ENCODE measurements around the gene TEX19. TPM values are rescaled to one million over a fixed set of nuclear protein-coding genes. Genes with fewer than 3 reads are reported as not detected.

Gene TEX19
- total and polyA plus RNA-seq, 2 of the 8 experiments (the other 6 are each of a cell fraction or from before 2014, with no cell fraction given): 0.54 to 0.80 TPM

DNA sequence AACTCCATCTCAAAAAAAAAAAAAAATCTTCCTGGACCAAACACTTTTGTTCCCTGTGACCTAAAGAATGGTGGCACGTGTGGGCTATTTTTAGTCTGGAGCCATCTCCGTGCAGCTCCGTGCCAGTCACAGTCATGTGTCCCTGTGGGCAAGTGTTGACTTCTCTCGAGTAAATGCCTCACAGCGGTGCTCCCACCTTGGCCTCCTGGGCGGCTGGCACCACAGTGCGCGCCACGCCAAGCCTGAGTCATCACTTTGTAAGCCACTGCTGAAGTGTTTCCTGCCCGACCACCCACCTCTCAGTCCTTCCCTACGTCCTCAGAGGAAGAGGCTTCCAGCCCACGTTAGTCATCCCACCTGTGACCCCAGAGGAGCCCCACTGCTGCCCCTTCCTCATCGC lies 48.2 kb downstream of the TEX19 start:
- Histone ChIP-seq H3K56ac (replicated peaks; ENCODE audit: insufficient read length, low read depth, low read length) (no peak overlapping the region), H4K20me1 (replicated peaks in 1 of 2; ENCODE audit: control insufficient read depth in 1 of 2, insufficient read depth in 2 of 2, low read length in 2 of 2) (peaks cover 0 to 1% of the 10 kb centered on the region in 2 experiments), H3K9me3 (ENCODE audit: insufficient read depth in 2 of 2, low read depth in 1 of 2, low read length in 1 of 2) (no peaks in the 10 kb centered on the region), H3K36me3 (ENCODE audit: control insufficient read depth in 2 of 4, insufficient read depth in 4 of 4, low read length in 3 of 4) (peaks cover 0 to 11% (median 2%) of the 10 kb centered on the region in 4 experiments; a peak in 3 of 8 replicates), H3K27me3 (replicated peaks in 1 of 4; ENCODE audit: control insufficient read depth in 3 of 4, extremely low read depth in 1 of 4, insufficient read depth in 3 of 4, low read length in 3 of 4) (no peaks in the 10 kb centered on the region), H3K9ac (replicated peaks in 1 of 4; ENCODE audit: extremely low read depth in 1 of 4, low read depth in 3 of 4, low read length in 3 of 4) (no peak overlapping the region), H2BK5ac (ENCODE audit: low read depth, low read length) (no peak overlapping the region), H2BK120ac (replicated peaks; ENCODE audit: low read depth, low read length) (no peak overlapping the region), H3K4me2 (ENCODE audit: insufficient read depth in 1 of 2, low read depth in 2 of 2, low read length in 2 of 2) (no peak overlapping the region), H3K14ac (ENCODE audit: insufficient read length) (no peak overlapping the region), H3K4me3 (ENCODE audit: extremely low read depth in 1 of 4, insufficient read depth in 2 of 4, low read depth in 3 of 4, low read length in 4 of 4) (no peak overlapping the region), H3K4me1 (replicated peaks in 1 of 4; ENCODE audit: control insufficient read depth in 3 of 4, insufficient read depth in 4 of 4, low read length in 3 of 4) (no peaks in the 10 kb centered on the region), H2BK20ac (ENCODE audit: low read length) (no peak overlapping the region), H2BK12ac (ENCODE audit: low read depth, low read length) (no peak overlapping the region), H4K5ac (ENCODE audit: insufficient read length, low read depth, low read length) (no peak overlapping the region), H3K79me1 (ENCODE audit: low read depth, low read length) (no peaks in the 10 kb centered on the region), H3K79me2 (ENCODE audit: control insufficient read depth in 1 of 2, insufficient read depth in 2 of 2, low read length in 2 of 2) (no peaks in the 10 kb centered on the region), H3K4ac (replicated peaks; ENCODE audit: insufficient read length, low read depth, low read length) (no peak overlapping the region), H3K27ac (ENCODE audit: low read depth, low read length) (no peak overlapping the region), H2AFZ (ENCODE audit: low read length) (no peak overlapping the region), H4K91ac (replicated peaks; ENCODE audit: insufficient read length, low read length) (no peak overlapping the region), H4K8ac (ENCODE audit: extremely low read depth, insufficient read depth, low read length) (no peak overlapping the region), H3K23ac (ENCODE audit: insufficient read length) (no peak overlapping the region), H2BK15ac (ENCODE audit: low read length) (no peak overlapping the region), H2AK5ac (ENCODE audit: low read depth, low read length) (no peak overlapping the region), H3K18ac (ENCODE audit: extremely low read depth, low read length) (no peak overlapping the region), H3K23me2 (ENCODE audit: low read depth, low read length) (no peaks in the 10 kb centered on the region)
- FAIRE-seq: no peak
- POLR2A ChIA-PET (ENCODE audit: partially characterized antibody): no interaction called here
- no peak for DNase-seq (ENCODE audit: low read depth in 1 of 2, low spot score in 2 of 2)
- WGBS, 2 experiments (ENCODE audit: extremely low coverage in 1 of 2, insufficient coverage in 1 of 2, insufficient read length in 1 of 2, insufficient replicate concordance in 2 of 2, low coverage in 1 of 2, low lambda C conversion rate in 2 of 2, missing lambda C conversion rate in 1 of 2): 90% methylated on average over 13 of the region's 13 CpGs; no CpG with 5 or more reads in 1 of the 2 experiments
- CTCF ChIA-PET (ENCODE audit: partially characterized antibody): interaction anchor here (1.0 to 1.4 kb wide), 3 partner anchors 49 to 85 kb away, joined by 3 to 5 read pairs (median 3); no protein-coding TSS in a partner anchor
- TF ChIP-seq TAF1 (IDR thresholded peaks at IDR 0.05; ENCODE audit: low read depth, low read length): no peak
- no peak for TF ChIP-seq CEBPB (IDR thresholded peaks at IDR 0.05; ENCODE audit: low read depth, low read length)
- TF ChIP-seq NANOG (IDR thresholded peaks at IDR 0.05; ENCODE audit: insufficient read depth, low read depth, low read length, poor library complexity, severe bottlenecking): no peak
- TF ChIP-seq, protein P1, sequence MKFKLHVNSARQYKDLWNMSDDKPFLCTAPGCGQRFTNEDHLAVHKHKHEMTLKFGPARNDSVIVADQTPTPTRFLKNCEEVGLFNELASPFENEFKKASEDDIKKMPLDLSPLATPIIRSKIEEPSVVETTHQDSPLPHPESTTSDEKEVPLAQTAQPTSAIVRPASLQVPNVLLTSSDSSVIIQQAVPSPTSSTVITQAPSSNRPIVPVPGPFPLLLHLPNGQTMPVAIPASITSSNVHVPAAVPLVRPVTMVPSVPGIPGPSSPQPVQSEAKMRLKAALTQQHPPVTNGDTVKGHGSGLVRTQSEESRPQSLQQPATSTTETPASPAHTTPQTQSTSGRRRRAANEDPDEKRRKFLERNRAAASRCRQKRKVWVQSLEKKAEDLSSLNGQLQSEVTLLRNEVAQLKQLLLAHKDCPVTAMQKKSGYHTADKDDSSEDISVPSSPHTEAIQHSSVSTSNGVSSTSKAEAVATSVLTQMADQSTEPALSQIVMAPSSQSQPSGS (IDR thresholded peaks at IDR 0.05; ENCODE audit: low read length): no peak
- no peak for TF ChIP-seq KDM1A (IDR thresholded peaks at IDR 0.05; ENCODE audit: borderline replicate concordance, low read length)
- TF ChIP-seq SP4 (IDR thresholded peaks at IDR 0.05; ENCODE audit: low read length): no peak
- no peak for TF ChIP-seq RBBP5 (IDR thresholded peaks at IDR 0.05; ENCODE audit: borderline replicate concordance, low read depth, low read length)
- TF ChIP-seq TEAD4 (IDR thresholded peaks at IDR 0.05; ENCODE audit: low read depth, low read length): no peak
- TF ChIP-seq SIX5 (IDR thresholded peaks at IDR 0.05; ENCODE audit: low read depth, low read length): no peak
- no peak for TF ChIP-seq RAD21 (IDR thresholded peaks at IDR 0.05 in 1 of 2, conservative IDR thresholded peaks at IDR 0.05 in 1 of 2; ENCODE audit: low read depth in 2 of 2, low read length in 2 of 2)
- no peak for TF ChIP-seq BACH1 (IDR thresholded peaks at IDR 0.05; ENCODE audit: low read length)
- no peak for TF ChIP-seq PHF8 (conservative IDR thresholded peaks at IDR 0.05; ENCODE audit: low read depth, low read length)
- no peak for TF ChIP-seq CBX8 (IDR thresholded peaks at IDR 0.05; ENCODE audit: borderline replicate concordance, low read depth, low read length)
